MM.1S (cell line): ENCODE measurements around the gene NTSR1.

Source experiments
- DNase-seq: peaks from one replicate; pipeline ENCODE4 v3.0.0-alpha.2; 2015
- H2AFZ ChIP-seq: fragments of 300-600 bp; sonication (generic); 2 replicates; pipeline ENCODE4 v1.6.0; 2016; ENCODE audit warnings: antibody characterized with exemption, low read length
- H3F3A ChIP-seq: fragments of 300-600 bp; sonication (generic); 2 replicates; pipeline ENCODE4 v1.6.1; 2016; ENCODE audit warnings: mild to moderate bottlenecking, antibody characterized with exemption, low read length, moderate library complexity, mixed read lengths; ENCODE audit not compliant: insufficient read depth
- H3K27ac ChIP-seq: fragments of 300-600 bp; sonication (generic); 2 replicates; pipeline ENCODE4 v1.5.1; 2016; ENCODE audit warnings: mild to moderate bottlenecking, low read length
- H3K27me3 ChIP-seq: fragments of 300-600 bp; sonication (generic); replicated peaks from 2 replicates; pipeline ENCODE4 v1.6.0; 2016; ENCODE audit warnings: low read length; ENCODE audit not compliant: insufficient read depth
- H3K36me3 ChIP-seq: fragments of 300-600 bp; sonication (generic); replicated peaks from 2 replicates; pipeline ENCODE4 v1.6.1; 2016; ENCODE audit warnings: mild to moderate bottlenecking, low read length, mixed read lengths; ENCODE audit not compliant: insufficient read depth
- H3K4me1 ChIP-seq: fragments of 300-600 bp; sonication (generic); 2 replicates; pipeline ENCODE4 v1.6.1; 2016; ENCODE audit warnings: low read length, mixed read lengths
- H3K4me2 ChIP-seq: fragments of 300-600 bp; sonication (generic); 2 replicates; pipeline ENCODE4 v1.6.0; 2016; ENCODE audit warnings: low read depth, low read length
- H3K4me3 ChIP-seq: fragments of 300-600 bp; sonication (generic); 2 replicates; pipeline ENCODE4 v1.5.1; 2016; ENCODE audit warnings: low read length, mixed read lengths
- H3K79me2 ChIP-seq: fragments of 300-600 bp; sonication (generic); 2 replicates; pipeline ENCODE4 v1.6.1; 2016; ENCODE audit warnings: mixed run types, low read length, mixed read lengths
- H3K9ac ChIP-seq: fragments of 300-600 bp; sonication (generic); 2 replicates; pipeline ENCODE4 v1.6.1; 2016; ENCODE audit warnings: low read length, mixed read lengths
- H3K9me2 ChIP-seq: fragments of 300-600 bp; sonication (generic); replicated peaks from 2 replicates; pipeline ENCODE4 v1.6.1; 2016; ENCODE audit warnings: mild to moderate bottlenecking, low read length, mixed read lengths; ENCODE audit not compliant: insufficient read depth
- H3K9me3 ChIP-seq: fragments of 300-600 bp; sonication (generic); replicated peaks from 2 replicates; pipeline ENCODE4 v1.6.1; 2016; ENCODE audit warnings: mild to moderate bottlenecking, low read length, mixed read lengths; ENCODE audit not compliant: insufficient read depth
- H4K20me1 ChIP-seq: fragments of 300-600 bp; sonication (generic); 2 replicates; pipeline ENCODE4 v1.6.1; 2016; ENCODE audit warnings: mild to moderate bottlenecking, low read length, moderate library complexity, mixed read lengths; ENCODE audit not compliant: insufficient read depth
- CTCF ChIP-seq: fragments of 300-600 bp; sonication (generic); IDR thresholded peaks from 2 replicates; pipeline ENCODE4 v1.5.1; 2016; ENCODE audit warnings: antibody characterized with exemption, low read length, mixed read lengths
- EZH2 ChIP-seq: fragments of 300-600 bp; sonication (generic); optimal IDR thresholded peaks from 2 replicates; pipeline ENCODE3; 2017; ENCODE audit warnings: low read depth, mild to moderate bottlenecking, antibody characterized with exemption, low read length, mixed read lengths
- EZH2phosphoT487 ChIP-seq: fragments of 300-600 bp; sonication (generic); IDR thresholded peaks from 2 replicates; pipeline ENCODE4 v1.6.1; 2018; ENCODE audit warnings: antibody characterized with exemption, low read length

NTSR1 gene

GRCh38 chr20:62736026-62736406, 27.4 kb downstream of the NTSR1 start:
- H3K9me2 ChIP-seq = no peaks in the 10 kb centered on the region
- TF ChIP-seq EZH2 (no peak), EZH2phosphoT487 (no peak), CTCF (no peak)
- DNase-seq = no peak
- H3K4me1 ChIP-seq = peaks cover 14% of the 10 kb centered on the region
- peaks cover 88% of the 10 kb centered on the region for H3K27me3 ChIP-seq
- H2AFZ ChIP-seq = no peak overlapping the region
- no peak overlapping the region for H3K4me2 ChIP-seq
- no peaks in the 10 kb centered on the region for H4K20me1 ChIP-seq
- H3K27ac ChIP-seq = no peak overlapping the region
- H3F3A ChIP-seq = peaks cover 12% of the 10 kb centered on the region
- no peaks in the 10 kb centered on the region for H3K9me3 ChIP-seq
- H3K36me3 ChIP-seq = no peaks in the 10 kb centered on the region
- H3K4me3 ChIP-seq = no peak overlapping the region
- no peak overlapping the region for H3K9ac ChIP-seq
- H3K79me2 ChIP-seq = no peaks in the 10 kb centered on the region

GRCh38 chr20:62736407-62737071, 27.9 kb downstream of the NTSR1 start:
- Histone ChIP-seq H4K20me1 (no peaks in the 10 kb centered on the region), H3K4me3 (no peak overlapping the region), H3K36me3 (no peaks in the 10 kb centered on the region), H3K9ac (no peak overlapping the region), H3K4me2 (no peak overlapping the region), H3K9me3 (no peaks in the 10 kb centered on the region), H3K4me1 (peaks cover 16% of the 10 kb centered on the region), H3F3A (peaks cover 12% of the 10 kb centered on the region), H3K9me2 (no peaks in the 10 kb centered on the region), H3K27me3 (peaks cover 83% of the 10 kb centered on the region), H2AFZ (no peak overlapping the region), H3K79me2 (no peaks in the 10 kb centered on the region), H3K27ac (no peak overlapping the region)
- DNase-seq = no peak
- TF ChIP-seq CTCF = no peak
- no peak for TF ChIP-seq EZH2phosphoT487
- TF ChIP-seq EZH2 = no peak

- H3K4me2 ChIP-seq = no peak overlapping the region
- H3K36me3 ChIP-seq = no peaks in the 10 kb centered on the region
- no peaks in the 10 kb centered on the region for H4K20me1 ChIP-seq
- no peak overlapping the region for H3K4me3 ChIP-seq
- peaks cover 12% of the 10 kb centered on the region for H3F3A ChIP-seq
- H3K79me2 ChIP-seq = no peaks in the 10 kb centered on the region
- H3K9ac ChIP-seq = no peak overlapping the region
- DNase-seq = no peak
- H3K9me2 ChIP-seq = no peaks in the 10 kb centered on the region
- peaks cover 75% of the 10 kb centered on the region for H3K27me3 ChIP-seq
- peaks cover 16% of the 10 kb centered on the region for H3K4me1 ChIP-seq
- H3K9me3 ChIP-seq = no peaks in the 10 kb centered on the region
- H3K27ac ChIP-seq = no peak overlapping the region
- no peak overlapping the region for H2AFZ ChIP-seq
- TF ChIP-seq EZH2 = no peak
- TF ChIP-seq CTCF = no peak
- TF ChIP-seq EZH2phosphoT487 = no peak
These were observed 28.7 kb downstream of the NTSR1 start for GRCh38 chr20:62737271-62737811.
